Measurements from ENCODE around the gene IGFBP2. TPM values are rescaled to one million over a fixed set of nuclear protein-coding genes. Genes with fewer than 3 reads are reported as not detected.

The IGFBP2 gene
- total RNA-seq, 6 donors from 2014 or later = 16.8 to 82.8 (median 41.9) TPM

GRCh38 chr2:216678813-216679657 is 45.8 kb downstream of the IGFBP2 start:
- Histone ChIP-seq H3K36me3 (peaks cover 0 to 7% (median 0%) of the 10 kb centered on the region in 4 donors), H3K4me1 (peaks cover 0 to 12% (median 4%) of the 10 kb centered on the region in 4 donors), H3K27ac (peak overlapping the region in 2 of 4 donors; percentile 9 to 22), H3K9me3 (no peaks in the 10 kb centered on the region), H3K27me3 (no peaks in the 10 kb centered on the region), H3K4me3 (no peak overlapping the region)
- DNase-seq = no peak
- ATAC-seq (ENCODE audit: low FRiP score in 2 of 2) = no peak
- WGBS, 2 donors = 74 to 91% methylated on average over 8 to 21 of the region's 21 CpGs
- TF ChIP-seq CTCF (IDR thresholded peaks at IDR 0.05) = no peak
- no peak for TF ChIP-seq EP300 (IDR thresholded peaks at IDR 0.05)
- TF ChIP-seq POLR2A (IDR thresholded peaks at IDR 0.05) = no peak
- TF ChIP-seq POLR2AphosphoS5 (IDR thresholded peaks at IDR 0.05) = no peak

GRCh38 chr2:216679658-216680024 is 46.4 kb downstream of the IGFBP2 start:
- 78 to 82% methylated on average over 14 of the region's 14 CpGs for WGBS, 2 donors
- DNase-seq = peak in 1 of 2 donors; percentile 78
- no peak for ATAC-seq (ENCODE audit: low FRiP score in 2 of 2)
- H3K4me1 ChIP-seq = peaks cover 0 to 13% (median 4%) of the 10 kb centered on the region in 4 donors
- H3K27ac ChIP-seq = peak overlapping the region in 2 of 4 donors; percentile 9 to 22
- no peaks in the 10 kb centered on the region for H3K27me3 ChIP-seq
- peaks cover 0 to 7% (median 0%) of the 10 kb centered on the region in 4 donors for H3K36me3 ChIP-seq
- no peaks in the 10 kb centered on the region for H3K9me3 ChIP-seq
- TF ChIP-seq POLR2A (IDR thresholded peaks at IDR 0.05) (no peak), EP300 (IDR thresholded peaks at IDR 0.05) (no peak)
- no peak overlapping the region for H3K4me3 ChIP-seq

DNA sequence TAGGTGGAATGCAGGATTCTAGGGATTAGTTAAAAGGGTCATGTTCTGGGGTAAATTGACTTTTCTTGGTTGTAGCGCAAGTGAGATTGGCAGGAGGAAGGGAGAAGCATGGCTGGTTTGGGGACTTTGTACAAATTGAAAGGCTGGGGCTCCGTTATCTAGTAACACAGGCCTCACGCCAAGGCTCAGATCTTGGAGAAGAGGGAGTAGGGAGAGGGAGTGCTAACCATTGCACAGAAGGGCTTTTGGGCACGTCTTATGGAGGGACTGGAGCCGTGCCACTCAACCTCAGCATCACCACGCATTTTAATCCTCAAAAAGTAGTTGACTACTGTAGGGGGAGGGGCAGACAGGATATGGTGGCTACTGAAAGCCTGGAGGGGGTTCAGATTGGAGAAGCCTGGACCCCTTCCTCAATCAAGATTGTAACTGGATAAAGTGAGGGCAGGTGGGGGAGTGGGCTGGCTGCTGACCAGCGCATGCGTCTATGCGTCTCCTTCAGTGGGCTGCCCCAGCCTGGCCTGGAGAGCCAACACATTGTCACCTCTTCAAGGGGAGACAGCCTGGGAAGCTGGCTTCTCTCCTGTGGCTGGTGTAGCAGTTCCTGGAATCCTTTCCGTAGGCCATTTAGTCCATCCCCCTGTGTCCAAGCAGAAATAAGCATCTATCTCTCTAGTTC is 47.9 kb downstream of the IGFBP2 start:
- no peak for ATAC-seq (ENCODE audit: low FRiP score in 2 of 2)
- DNase-seq = no peak
- H3K9me3 ChIP-seq = no peaks in the 10 kb centered on the region
- H3K36me3 ChIP-seq = peaks cover 0 to 7% (median 0%) of the 10 kb centered on the region in 4 donors
- no peak for TF ChIP-seq EP300 (IDR thresholded peaks at IDR 0.05)
- no peak for TF ChIP-seq POLR2AphosphoS5 (IDR thresholded peaks at IDR 0.05)
- TF ChIP-seq CTCF (IDR thresholded peaks at IDR 0.05) = no peak
- TF ChIP-seq POLR2A (IDR thresholded peaks at IDR 0.05) = no peak
- no peak overlapping the region for H3K4me3 ChIP-seq
- H3K27ac ChIP-seq = peak overlapping the region in 1 of 4 donors; percentile 17
- no peaks in the 10 kb centered on the region for H3K27me3 ChIP-seq
- H3K4me1 ChIP-seq = peaks cover 0 to 13% (median 4%) of the 10 kb centered on the region in 4 donors
- 85 to 90% methylated on average over 10 of the region's 10 CpGs for WGBS, 2 donors

DNA sequence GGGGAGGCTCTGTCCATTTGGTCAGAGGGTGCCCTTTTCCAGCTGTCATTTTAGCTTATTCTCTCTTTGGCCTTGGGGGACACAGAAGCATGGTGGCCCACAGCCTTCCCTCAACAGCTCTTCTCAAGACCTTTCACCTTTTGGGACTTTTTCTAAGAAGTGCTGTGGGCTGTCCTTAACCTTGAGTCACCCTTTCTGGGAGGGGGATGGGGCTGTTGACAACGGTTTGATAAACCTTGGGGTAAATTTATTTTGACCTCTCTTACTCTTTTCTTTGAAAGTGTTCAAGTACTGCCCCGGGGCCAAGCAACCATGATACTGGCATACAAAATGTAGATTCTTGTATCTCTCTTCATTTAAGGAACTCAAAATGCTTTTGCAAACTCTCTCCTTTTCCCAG is 48.5 kb downstream of the IGFBP2 start:
- DNase-seq = no peak

More for the DNA sequence above, 48.5 kb downstream of the IGFBP2 start:
- peaks cover 0 to 7% (median 0%) of the 10 kb centered on the region in 4 donors for H3K36me3 ChIP-seq
- TF ChIP-seq POLR2A (IDR thresholded peaks at IDR 0.05) (no peak), POLR2AphosphoS5 (IDR thresholded peaks at IDR 0.05) (no peak), EP300 (IDR thresholded peaks at IDR 0.05) (no peak), CTCF (IDR thresholded peaks at IDR 0.05) (no peak)
- no peak overlapping the region for H3K4me3 ChIP-seq
- no peak for ATAC-seq (ENCODE audit: low FRiP score in 2 of 2)
- H3K27ac ChIP-seq = peak overlapping the region in 1 of 4 donors; percentile 17
- H3K4me1 ChIP-seq = peaks cover 0 to 13% (median 4%) of the 10 kb centered on the region in 4 donors
- H3K9me3 ChIP-seq = no peaks in the 10 kb centered on the region
- 50 to 51% methylated on average over 2 of the region's 2 CpGs for WGBS, 2 donors
- H3K27me3 ChIP-seq = no peaks in the 10 kb centered on the region
